Measurements from ENCODE around the gene ATP5F1D.

The ATP5F1D gene

GRCh38 chr19:1269065-1269477 lies 27.5 kb downstream of the ATP5F1D start, which contains the start of gene CIRBP:
Gene CIRBP (plus strand): TSS chr19:1269332. CDS start chr19:1270934, 1,602 bp downstream.
- peaks cover 46% of the 10 kb centered on the region for H3K4me1 ChIP-seq (ENCODE audit: insufficient read depth, low read length, poor library complexity, severe bottlenecking)
- TF ChIP-seq EZH2phosphoT487 (IDR thresholded peaks at IDR 0.05; ENCODE audit: borderline replicate concordance), result no peak
- TF ChIP-seq CTCF (conservative IDR thresholded peaks at IDR 0.05; ENCODE audit: low read length), result no peak

GRCh38 chr19:1269478-1270212 lies 28.1 kb downstream of the ATP5F1D start:
- peak overlapping the region; percentile 94 for H3K4me3 ChIP-seq (ENCODE audit: low read length, poor library complexity, severe bottlenecking)
- H3K27me3 ChIP-seq (ENCODE audit: insufficient read depth, low read length, poor library complexity, severe bottlenecking), result peaks cover 4% of the 10 kb centered on the region
- H3K4me2 ChIP-seq (ENCODE audit: low read depth, low read length, poor library complexity, severe bottlenecking), result peak overlapping the region; percentile 100
- H3K9ac ChIP-seq (ENCODE audit: low read depth, low read length, poor library complexity, severe bottlenecking), result peak overlapping the region; percentile 97
- no peaks in the 10 kb centered on the region for H3K9me3 ChIP-seq (ENCODE audit: insufficient read depth, low read depth, low read length)
- no peak overlapping the region for H2AFZ ChIP-seq (ENCODE audit: low read length)
- H3K79me2 ChIP-seq (ENCODE audit: insufficient read depth, low read length), result peaks cover 52% of the 10 kb centered on the region
- TF ChIP-seq EZH2phosphoT487 (IDR thresholded peaks at IDR 0.05; ENCODE audit: borderline replicate concordance) (no peak), CTCF (conservative IDR thresholded peaks at IDR 0.05; ENCODE audit: low read length) (no peak)
- H4K20me1 ChIP-seq (ENCODE audit: insufficient read depth, low read length, poor library complexity, severe bottlenecking), result peaks cover 51% of the 10 kb centered on the region
- H3K4me1 ChIP-seq (ENCODE audit: insufficient read depth, low read length, poor library complexity, severe bottlenecking), result peaks cover 48% of the 10 kb centered on the region
- H3K9me2 ChIP-seq (replicated peaks; ENCODE audit: low read depth, low read length), result no peaks in the 10 kb centered on the region
- H3K36me3 ChIP-seq (ENCODE audit: insufficient read depth, low read length), result peaks cover 44% of the 10 kb centered on the region; the same call in 1 of the 2 replicates
- H3F3A ChIP-seq (ENCODE audit: low read depth), result peaks cover 14% of the 10 kb centered on the region

More at GRCh38 chr19:1269065-1269477, 27.5 kb downstream of the ATP5F1D start, which contains the start of gene CIRBP:
- Histone ChIP-seq H3F3A (ENCODE audit: low read depth) (peaks cover 12% of the 10 kb centered on the region), H3K4me3 (ENCODE audit: low read length, poor library complexity, severe bottlenecking) (peak within 1 kb of the TSS; percentile 94), H3K27me3 (ENCODE audit: insufficient read depth, low read length, poor library complexity, severe bottlenecking) (peaks cover 4% of the 10 kb centered on the region), H3K9me2 (replicated peaks; ENCODE audit: low read depth, low read length) (no peaks in the 10 kb centered on the region), H4K20me1 (ENCODE audit: insufficient read depth, low read length, poor library complexity, severe bottlenecking) (peaks cover 45% of the 10 kb centered on the region), H3K79me2 (ENCODE audit: insufficient read depth, low read length) (peaks cover 46% of the 10 kb centered on the region), H3K9ac (ENCODE audit: low read depth, low read length, poor library complexity, severe bottlenecking) (peak within 1 kb of the TSS; percentile 97), H3K36me3 (ENCODE audit: insufficient read depth, low read length) (peaks cover 38% of the 10 kb centered on the region; the same call in 1 of the 2 replicates), H2AFZ (ENCODE audit: low read length) (no peak within 1 kb of the TSS), H3K4me2 (ENCODE audit: low read depth, low read length, poor library complexity, severe bottlenecking) (peak within 1 kb of the TSS; percentile 100), H3K9me3 (ENCODE audit: insufficient read depth, low read depth, low read length) (no peaks in the 10 kb centered on the region)

- H3K79me2 ChIP-seq (ENCODE audit: insufficient read depth, low read length), result peaks cover 57% of the 10 kb centered on the region
- H3K36me3 ChIP-seq (ENCODE audit: insufficient read depth, low read length), result peaks cover 49% of the 10 kb centered on the region; the same call in 1 of the 2 replicates
Observed at GRCh38 chr19:1270213-1270853, 28.8 kb downstream of the ATP5F1D start.

More at GRCh38 chr19:1270213-1270853, 28.8 kb downstream of the ATP5F1D start:
- TF ChIP-seq CTCF (conservative IDR thresholded peaks at IDR 0.05; ENCODE audit: low read length) (no peak), EZH2phosphoT487 (IDR thresholded peaks at IDR 0.05; ENCODE audit: borderline replicate concordance) (no peak)
- no peak overlapping the region for H2AFZ ChIP-seq (ENCODE audit: low read length)
- peaks cover 57% of the 10 kb centered on the region for H4K20me1 ChIP-seq (ENCODE audit: insufficient read depth, low read length, poor library complexity, severe bottlenecking)
- H3K9ac ChIP-seq (ENCODE audit: low read depth, low read length, poor library complexity, severe bottlenecking), result peak overlapping the region; percentile 97
- peaks cover 14% of the 10 kb centered on the region for H3F3A ChIP-seq (ENCODE audit: low read depth)
- H3K4me3 ChIP-seq (ENCODE audit: low read length, poor library complexity, severe bottlenecking), result peak overlapping the region; percentile 94
- no peaks in the 10 kb centered on the region for H3K9me3 ChIP-seq (ENCODE audit: insufficient read depth, low read depth, low read length)
- H3K4me2 ChIP-seq (ENCODE audit: low read depth, low read length, poor library complexity, severe bottlenecking), result peak overlapping the region; percentile 100
- H3K4me1 ChIP-seq (ENCODE audit: insufficient read depth, low read length, poor library complexity, severe bottlenecking), result peaks cover 53% of the 10 kb centered on the region
- H3K27me3 ChIP-seq (ENCODE audit: insufficient read depth, low read length, poor library complexity, severe bottlenecking), result peaks cover 4% of the 10 kb centered on the region
- no peaks in the 10 kb centered on the region for H3K9me2 ChIP-seq (replicated peaks; ENCODE audit: low read depth, low read length)

Data from Loucy (cell line).